IMR-90 (cell line): Measurements from ENCODE around the gene PLB1. TPM values are rescaled to one million over a fixed set of nuclear protein-coding genes. Genes with fewer than 3 reads are reported as not detected.

ENCODE experiments used
- ATAC-seq: fragments of 200-7000 bp; cut with Tn5 transposase; 2 replicates; pipeline ENCODE4 v1.9.1; 2020; ENCODE audit warnings: low read depth, mild to moderate bottlenecking, moderate library complexity
- BruUV-seq: library from RNA; stranded (reverse); fragments of 400-500 nt; replicated peaks from 2 replicates; lab custom pipeline; 2021; lab: Mats Ljungman, UMichigan
- CTCF ChIA-PET: fragments of 300-600 bp; formaldehyde crosslinking; extraction: SDS; loops from one replicate; lab custom pipeline; 2021; ENCODE audit warnings: antibody characterized with exemption; lab: Yijun Ruan, JAX
- POLR2A ChIA-PET: fragments of 300-600 bp; sonication (Branson Sonifier 250); formaldehyde crosslinking; loops from one replicate; lab custom pipeline; 2022; ENCODE audit warnings: antibody characterized with exemption; ENCODE audit not compliant: unreplicated experiment; lab: Charles Lee
- DNase-seq: peaks from one replicate; pipeline ENCODE4 v3.0.0; 2013
- H2AFZ ChIP-seq: replicated peaks from 2 replicates; pipeline ENCODE3; 2013; ENCODE audit warnings: low read length, mild to moderate bottlenecking; ENCODE audit not compliant: poor library complexity
- H2AK5ac ChIP-seq: 2 replicates; pipeline ENCODE4 v1.6.1; 2013; ENCODE audit warnings: low read depth, low read length, inconsistent platforms
- H2AK9ac ChIP-seq: replicated peaks from 2 replicates; pipeline ENCODE3; 2013; ENCODE audit warnings: mild to moderate bottlenecking, low read depth, low read length, moderate library complexity; ENCODE audit not compliant: poor library complexity
- H2BK120ac ChIP-seq: 2 replicates; pipeline ENCODE4 v1.6.1; 2013; ENCODE audit warnings: low read depth, low read length, inconsistent platforms
- H2BK15ac ChIP-seq: 3 replicates; pipeline ENCODE4 v1.6.1; 2013; ENCODE audit warnings: low read depth, low read length, inconsistent platforms
- H2BK20ac ChIP-seq: 2 replicates; pipeline ENCODE4 v1.6.1; 2013; ENCODE audit warnings: low read depth, mild to moderate bottlenecking, inconsistent platforms, low read length, moderate library complexity
- H2BK5ac ChIP-seq: 2 replicates; pipeline ENCODE4 v1.6.1; 2013; ENCODE audit warnings: mild to moderate bottlenecking, low read depth, low read length, inconsistent platforms; ENCODE audit not compliant: poor library complexity, severe bottlenecking
- H3K14ac ChIP-seq: replicated peaks from 2 replicates; pipeline ENCODE4 v1.6.1; 2013; ENCODE audit warnings: low read depth, low read length, inconsistent platforms
- H3K18ac ChIP-seq: 2 replicates; pipeline ENCODE4 v1.6.1; 2013; ENCODE audit warnings: low read depth, low read length, control low read depth
- H3K23ac ChIP-seq: 2 replicates; pipeline ENCODE4 v1.6.1; 2013; ENCODE audit warnings: low read depth, low read length, inconsistent platforms
- H3K27ac ChIP-seq: 2 replicates; pipeline ENCODE4 v1.5.1; 2013; ENCODE audit warnings: mild to moderate bottlenecking, control low read depth, low read length; ENCODE audit not compliant: insufficient read depth
- H3K27me3 ChIP-seq: 2 replicates; pipeline ENCODE4 v1.6.1; 2013; ENCODE audit warnings: low read length; ENCODE audit not compliant: control insufficient read depth, insufficient read depth
- H3K36me3 ChIP-seq: 2 replicates; pipeline ENCODE4 v1.6.1; 2013; ENCODE audit warnings: low read length, mixed read lengths; ENCODE audit not compliant: control insufficient read depth, insufficient read depth
- H3K4ac ChIP-seq: 2 replicates; pipeline ENCODE4 v1.6.1; 2013; ENCODE audit warnings: low read depth, low read length, inconsistent platforms
- H3K4me1 ChIP-seq: 2 replicates; pipeline ENCODE4 v1.6.1; 2013; ENCODE audit warnings: low read length, mixed read lengths; ENCODE audit not compliant: control insufficient read depth, insufficient read depth
- H3K4me2 ChIP-seq: 2 replicates; pipeline ENCODE4 v1.6.1; 2013; ENCODE audit warnings: low read depth, mild to moderate bottlenecking, control low read depth, low read length, moderate library complexity
- H3K4me3 ChIP-seq: 2 replicates; pipeline ENCODE4 v1.5.1; 2013; ENCODE audit warnings: low read depth, mild to moderate bottlenecking, control low read depth, low read length, moderate library complexity; ENCODE audit not compliant: insufficient read depth
- H3K56ac ChIP-seq: 2 replicates; pipeline ENCODE4 v1.6.1; 2013; ENCODE audit warnings: low read length, inconsistent platforms; ENCODE audit not compliant: insufficient read depth; ENCODE audit errors: extremely low read depth
- H3K79me1 ChIP-seq, 2 experiments: 2 replicates each; pipeline ENCODE4 v1.6.1; 2013; ENCODE audit warnings: low read length in 2 of 2, inconsistent platforms in 1 of 2, low read depth in 1 of 2
- H3K9ac ChIP-seq: 2 replicates; pipeline ENCODE4 v1.6.1; 2013; ENCODE audit warnings: low read depth, low read length, control low read depth
- H3K9me1 ChIP-seq: 2 replicates; pipeline ENCODE4 v1.6.1; 2013; ENCODE audit warnings: low read length, inconsistent platforms; ENCODE audit not compliant: insufficient read depth
- H3K9me3 ChIP-seq: 2 replicates; pipeline ENCODE4 v1.6.1; 2013; ENCODE audit warnings: low read length; ENCODE audit not compliant: control insufficient read depth, insufficient read depth
- H4K20me1 ChIP-seq: 2 replicates; pipeline ENCODE4 v1.6.1; 2013; ENCODE audit warnings: low read length, inconsistent platforms; ENCODE audit not compliant: insufficient read depth
- H4K5ac ChIP-seq: 2 replicates; pipeline ENCODE4 v1.6.1; 2013; ENCODE audit warnings: mild to moderate bottlenecking, low read depth, low read length, control low read depth
- H4K8ac ChIP-seq, 2 experiments: 2 replicates each; pipeline ENCODE4 v1.6.1; 2013; ENCODE audit warnings: low read depth in 2 of 2, low read length in 2 of 2, control low read depth in 1 of 2, inconsistent platforms in 1 of 2
- H4K91ac ChIP-seq: 2 replicates; pipeline ENCODE4 v1.6.1; 2013; ENCODE audit warnings: low read depth, low read length, inconsistent platforms; ENCODE audit not compliant: insufficient read depth
- CEBPB ChIP-seq: IDR thresholded peaks from 2 replicates; pipeline ENCODE4 v1.6.1; 2012; ENCODE audit warnings: low read depth, low read length, improper control_type of control experiment
- CHD1 ChIP-seq: IDR thresholded peaks from 2 replicates; pipeline ENCODE4 v1.6.1; 2012; ENCODE audit warnings: low read depth, low read length, improper control_type of control experiment
- CTCF ChIP-seq: conservative IDR thresholded peaks from 2 replicates; pipeline ENCODE4 v1.5.1; 2012; ENCODE audit warnings: mild to moderate bottlenecking, low read depth, low read length, improper control_type of control experiment
- ELK1 ChIP-seq: fragments of 150-350 bp; IDR thresholded peaks from 2 replicates; pipeline ENCODE4 v1.6.1; 2016; ENCODE audit warnings: low read depth, mild to moderate bottlenecking, low read length, moderate library complexity, borderline replicate concordance
- FOS ChIP-seq: fragments of 150-350 bp; IDR thresholded peaks from 2 replicates; pipeline ENCODE4 v1.6.1; 2016; ENCODE audit warnings: low read depth, low read length
- MAZ ChIP-seq: IDR thresholded peaks from 2 replicates; pipeline ENCODE4 v1.6.1; 2012; ENCODE audit warnings: low read depth, mild to moderate bottlenecking, low read length, improper control_type of control experiment, moderate library complexity, borderline replicate concordance
- MXI1 ChIP-seq: IDR thresholded peaks from 2 replicates; pipeline ENCODE4 v1.6.1; 2012; ENCODE audit warnings: low read depth, mild to moderate bottlenecking, low read length, moderate library complexity, borderline replicate concordance
- NFE2L2 ChIP-seq: fragments of 150-350 bp; IDR thresholded peaks from 2 replicates; pipeline ENCODE4 v1.6.1; 2016; ENCODE audit warnings: low read depth, mild to moderate bottlenecking, low read length
- POLR2A ChIP-seq: IDR thresholded peaks from 2 replicates; pipeline ENCODE4 v1.6.1; 2012; ENCODE audit warnings: mild to moderate bottlenecking, low read depth, low read length
- RCOR1 ChIP-seq: IDR thresholded peaks from 2 replicates; pipeline ENCODE4 v1.6.1; 2012; ENCODE audit warnings: mild to moderate bottlenecking, low read length, improper control_type of control experiment; ENCODE audit not compliant: insufficient replicate concordance
- RFX5 ChIP-seq: IDR thresholded peaks from 2 replicates; pipeline ENCODE4 v1.8.0; 2012; ENCODE audit warnings: low read depth, mild to moderate bottlenecking, low read length, moderate library complexity
- SMC3 ChIP-seq: fragments of 150-350 bp; IDR thresholded peaks from 2 replicates; pipeline ENCODE4 v1.6.1; 2016; ENCODE audit warnings: low read depth, mild to moderate bottlenecking, antibody characterized with exemption, low read length, moderate library complexity
- USF2 ChIP-seq: fragments of 150-350 bp; IDR thresholded peaks from 2 replicates; pipeline ENCODE4 v1.6.1; 2017; ENCODE audit warnings: mild to moderate bottlenecking, antibody characterized with exemption, low read length, low read depth
- WGBS, 2 experiments: methylation state at CpG; one replicate each; pipeline versions ENCODE4 v1.1.5 to v1.1.7; 2013; ENCODE audit warnings: missing lambda C conversion rate in 2 of 2; ENCODE audit not compliant: insufficient read length in 1 of 2; ENCODE audit errors: extremely low coverage in 2 of 2; 5-methylcytosine and 5-hydroxymethylcytosine counted together
- dilution Hi-C: fragments of 300-500 bp; cut with HindIII; formaldehyde crosslinking; loops from one replicate; pipeline ENCODE4 v1.14.3; 2018; ENCODE audit warnings: low sequenced_read_pairs; ENCODE audit not compliant: unreplicated experiment
- in situ Hi-C: fragments of 300-500 bp; cut with MboI; formaldehyde crosslinking; loops from 3 replicates; pipeline ENCODE4 v1.14.3; 2019; ENCODE audit warnings: low sequenced_read_pairs, inconsistent platforms, mixed read lengths
- intact Hi-C: fragments of 100-400 bp; cut with micrococcal nuclease; formaldehyde crosslinking; loops from 2 replicates; pipeline ENCODE4 v1.10.0; 2022
- polyA plus RNA-seq, 3 experiments: library from polyadenylated mRNA; depleted of rRNA; stranded (reverse); fragments of >200 nt; gene quantifications; 2 replicates each; pipeline ENCODE4 v1.2.3, GENCODE V29; 2012; ENCODE audit warnings: low replicate concordance in 1 of 3
- total RNA-seq: library from RNA; depleted of rRNA; stranded (reverse); fragments of >200 nt; gene quantifications from 2 replicates; pipeline ENCODE4 v1.2.3, GENCODE V29; 2012

Gene PLB1
- total and polyA plus RNA-seq, 2 of the 4 experiments (the other 2 are of a cell fraction) = 0.74 to 0.90 TPM

GRCh38 chr2:28527196-28527595 is 31.3 kb downstream of the PLB1 start:
- Histone ChIP-seq H3K27ac (no peak overlapping the region), H4K20me1 (no peaks in the 10 kb centered on the region), H2AFZ (no peak overlapping the region), H3K14ac (no peak overlapping the region), H4K8ac (no peak overlapping the region), H3K9me3 (no peaks in the 10 kb centered on the region), H2AK5ac (no peak overlapping the region), H3K36me3 (no peaks in the 10 kb centered on the region), H4K91ac (no peak overlapping the region), H3K23ac (no peak overlapping the region), H3K4me1 (no peaks in the 10 kb centered on the region), H3K79me1 (no peaks in the 10 kb centered on the region), H3K4ac (no peak overlapping the region), H3K27me3 (peaks cover 78% of the 10 kb centered on the region), H2BK5ac (no peak overlapping the region), H3K9ac (no peak overlapping the region), H3K4me3 (no peak overlapping the region), H3K4me2 (no peak overlapping the region), H4K5ac (no peak overlapping the region), H3K9me1 (no peaks in the 10 kb centered on the region), H2BK120ac (no peak overlapping the region), H2AK9ac (no peak overlapping the region), H3K18ac (no peak overlapping the region), H3K56ac (no peak overlapping the region), H2BK20ac (no peak overlapping the region), H2BK15ac (no peak overlapping the region)
- in situ Hi-C loops = no loop called here
- WGBS, 2 experiments = 60% methylated on average over 2 of the region's 4 CpGs; no CpG with 5 or more reads in 1 of the 2 experiments
- POLR2A ChIA-PET = no interaction called here
- ATAC-seq (no peak), DNase-seq (no peak)
- CTCF ChIA-PET = no interaction called here
- no peak for TF ChIP-seq CHD1
- no peak for TF ChIP-seq SMC3
- TF ChIP-seq CEBPB = no peak
- TF ChIP-seq CTCF = no peak
- no peak for TF ChIP-seq RCOR1
- no peak for TF ChIP-seq NFE2L2
- no peak for TF ChIP-seq ELK1
- TF ChIP-seq POLR2A = no peak
- no peak for TF ChIP-seq FOS
- no peak for TF ChIP-seq RFX5
- TF ChIP-seq USF2 = no peak
- TF ChIP-seq MXI1 = no peak
- TF ChIP-seq MAZ = no peak
- BruUV-seq = no TSS peak
- dilution Hi-C loops = no loop called here
- intact Hi-C loops = no loop called here
